ENCODE results near the gene ACSS3.

ACSS3 gene

DNA sequence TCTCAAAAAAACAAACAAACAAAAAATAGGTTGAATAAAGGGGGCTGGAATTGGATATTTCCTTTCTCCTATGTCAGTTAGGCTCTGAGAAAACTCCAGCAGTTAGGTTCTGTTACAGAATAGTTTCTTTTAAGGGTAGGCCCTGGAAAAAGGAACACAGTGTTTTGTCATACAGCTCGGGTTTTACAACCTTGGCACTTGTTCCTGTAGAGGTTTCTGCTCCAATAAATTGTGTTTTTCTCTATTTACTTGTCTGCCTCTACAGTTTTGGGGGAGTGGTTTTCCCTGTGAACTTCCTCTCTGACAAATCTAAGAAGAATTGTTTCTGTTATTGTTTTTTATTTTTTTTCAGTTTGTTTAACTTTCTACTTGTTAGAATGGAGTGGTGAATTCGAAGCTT, 167.6 kb downstream of the ACSS3 start:
- DNase-seq (ENCODE audit: low spot score): no peak
- TF ChIP-seq, protein P1, sequence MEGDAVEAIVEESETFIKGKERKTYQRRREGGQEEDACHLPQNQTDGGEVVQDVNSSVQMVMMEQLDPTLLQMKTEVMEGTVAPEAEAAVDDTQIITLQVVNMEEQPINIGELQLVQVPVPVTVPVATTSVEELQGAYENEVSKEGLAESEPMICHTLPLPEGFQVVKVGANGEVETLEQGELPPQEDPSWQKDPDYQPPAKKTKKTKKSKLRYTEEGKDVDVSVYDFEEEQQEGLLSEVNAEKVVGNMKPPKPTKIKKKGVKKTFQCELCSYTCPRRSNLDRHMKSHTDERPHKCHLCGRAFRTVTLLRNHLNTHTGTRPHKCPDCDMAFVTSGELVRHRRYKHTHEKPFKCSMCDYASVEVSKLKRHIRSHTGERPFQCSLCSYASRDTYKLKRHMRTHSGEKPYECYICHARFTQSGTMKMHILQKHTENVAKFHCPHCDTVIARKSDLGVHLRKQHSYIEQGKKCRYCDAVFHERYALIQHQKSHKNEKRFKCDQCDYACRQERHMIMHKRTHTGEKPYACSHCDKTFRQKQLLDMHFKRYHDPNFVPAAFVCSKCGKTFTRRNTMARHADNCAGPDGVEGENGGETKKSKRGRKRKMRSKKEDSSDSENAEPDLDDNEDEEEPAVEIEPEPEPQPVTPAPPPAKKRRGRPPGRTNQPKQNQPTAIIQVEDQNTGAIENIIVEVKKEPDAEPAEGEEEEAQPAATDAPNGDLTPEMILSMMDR (IDR thresholded peaks at IDR 0.05): no peak
- no peak overlapping the region for H3K27ac ChIP-seq
- H3K4me3 ChIP-seq: no peak overlapping the region

DNA sequence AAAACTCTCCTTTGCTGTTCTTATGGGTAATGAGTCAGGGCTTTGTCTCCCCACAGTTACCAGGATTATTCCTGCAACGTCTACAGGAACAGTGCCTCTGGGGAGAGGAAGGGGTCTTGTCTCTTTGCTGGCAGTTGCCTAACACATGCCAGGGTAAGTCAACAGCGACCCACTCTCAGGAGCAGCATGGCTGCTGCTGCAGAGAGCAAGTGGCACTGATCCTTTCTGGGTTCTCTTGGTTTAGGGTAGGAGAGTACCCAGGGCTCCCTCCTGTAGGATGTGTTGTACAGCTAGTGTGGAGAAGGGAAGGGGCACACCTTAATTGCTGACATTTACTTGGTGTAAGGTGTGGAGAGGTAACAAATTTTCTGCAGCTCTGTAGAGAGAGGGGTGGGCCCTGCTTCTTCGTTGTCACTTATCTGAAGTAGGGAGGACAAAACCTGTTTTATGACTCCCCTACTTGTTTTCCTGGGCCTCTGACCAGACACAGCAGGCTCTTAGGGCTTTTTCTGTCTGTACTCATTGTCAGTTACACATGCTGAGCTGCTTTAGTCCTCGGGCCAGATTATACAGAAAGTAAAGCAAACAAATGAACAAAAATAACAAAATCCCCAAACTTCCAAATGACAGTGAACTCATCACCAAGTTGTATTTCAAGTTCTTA, 168.2 kb downstream of the ACSS3 start:
- DNase-seq (ENCODE audit: low spot score): no peak
- no peak overlapping the region for H3K27ac ChIP-seq
- TF ChIP-seq, protein P1 (IDR thresholded peaks at IDR 0.05): no peak

DNA sequence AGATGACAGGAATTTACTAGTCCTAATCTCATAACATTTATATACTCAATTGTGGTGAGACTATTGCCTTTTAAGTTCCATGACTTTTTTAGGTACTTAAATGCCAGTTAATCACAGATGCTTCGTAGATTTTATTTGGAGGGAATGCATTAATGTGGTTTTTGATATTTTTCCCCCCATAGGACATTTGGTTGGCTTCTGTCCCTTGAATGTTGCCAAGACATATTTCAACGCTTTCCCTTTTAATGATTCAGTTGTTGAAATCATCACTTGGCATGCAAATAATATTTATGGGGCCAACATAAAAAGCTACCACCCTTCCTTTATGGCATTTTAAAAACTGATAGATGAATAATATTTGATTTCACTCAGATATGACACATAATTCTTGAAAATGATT, 172.1 kb downstream of the ACSS3 start:
- no peak overlapping the region for H3K27ac ChIP-seq
- no peak overlapping the region for H3K4me3 ChIP-seq
- TF ChIP-seq, protein P1 (IDR thresholded peaks at IDR 0.05): no peak
- DNase-seq (ENCODE audit: low spot score): no peak

More for the DNA sequence above, 168.2 kb downstream of the ACSS3 start:
- no peak overlapping the region for H3K4me3 ChIP-seq

DNA sequence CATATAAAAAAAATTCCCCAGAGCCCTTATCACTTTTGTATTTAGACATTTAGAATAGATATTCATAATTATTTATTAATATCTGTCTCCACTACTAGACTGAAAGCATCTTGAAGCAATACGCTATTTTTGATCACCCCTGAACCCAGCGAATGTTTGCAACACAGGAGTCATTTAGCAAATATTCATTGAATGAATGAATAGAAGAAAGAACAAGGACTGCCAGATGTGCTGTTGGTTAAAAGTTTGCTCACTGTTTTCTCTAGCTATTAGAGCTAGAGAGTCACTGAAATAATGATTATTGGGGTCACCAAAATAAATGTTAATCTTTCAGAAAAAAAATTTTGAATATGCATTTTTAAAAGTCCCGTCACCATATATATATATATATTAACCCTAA, 174.3 kb downstream of the ACSS3 start:
- DNase-seq (ENCODE audit: low spot score): no peak
- Histone ChIP-seq H3K27ac (no peak overlapping the region), H3K4me3 (no peak overlapping the region)
- TF ChIP-seq, protein P1 (IDR thresholded peaks at IDR 0.05): no peak

DNA sequence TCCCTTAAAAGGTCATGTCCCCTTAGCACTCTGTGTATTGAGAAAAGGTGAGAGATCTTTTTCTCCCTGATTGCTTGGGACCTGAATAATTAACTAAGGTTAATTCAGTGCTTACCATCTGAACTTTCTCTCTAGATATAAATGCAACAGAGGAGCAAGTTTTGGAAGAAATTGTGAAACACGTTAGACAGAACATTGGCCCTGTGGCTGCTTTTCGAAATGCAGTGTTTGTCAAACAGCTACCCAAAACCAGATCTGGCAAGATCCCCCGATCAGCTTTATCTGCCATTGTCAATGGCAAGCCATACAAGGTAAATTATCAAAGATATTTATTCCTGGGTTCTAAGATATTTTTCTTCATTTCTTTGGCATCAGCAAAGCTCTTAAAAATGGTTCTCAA, 175.5 kb downstream of the ACSS3 start:
- no peak for DNase-seq (ENCODE audit: low spot score)
- TF ChIP-seq, protein P1 (IDR thresholded peaks at IDR 0.05): no peak
- Histone ChIP-seq H3K4me3 (no peak overlapping the region), H3K27ac (no peak overlapping the region)

DNA sequence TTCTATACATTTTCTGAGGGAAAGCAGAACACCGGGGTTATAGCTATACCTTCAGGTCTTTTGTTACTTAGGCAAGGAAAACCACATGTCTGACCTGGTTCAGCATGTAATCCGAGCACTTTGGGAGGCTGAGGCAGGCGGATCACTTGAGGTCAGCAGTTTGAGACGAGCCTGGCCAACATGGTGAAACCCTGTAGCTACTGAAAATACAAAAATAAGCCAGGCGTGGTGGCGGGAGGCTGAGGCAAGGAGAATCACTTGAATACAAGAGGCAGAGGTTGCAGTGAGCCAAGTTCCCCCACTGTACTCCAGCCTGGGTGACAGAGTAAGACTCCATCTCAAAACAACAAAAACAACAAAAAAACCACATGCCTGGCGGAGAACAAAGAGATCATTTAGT, 177.6 kb downstream of the ACSS3 start:
- H3K27ac ChIP-seq: no peak overlapping the region
- TF ChIP-seq, protein P1 (IDR thresholded peaks at IDR 0.05): no peak
- no peak for DNase-seq (ENCODE audit: low spot score)
- no peak overlapping the region for H3K4me3 ChIP-seq

DNA sequence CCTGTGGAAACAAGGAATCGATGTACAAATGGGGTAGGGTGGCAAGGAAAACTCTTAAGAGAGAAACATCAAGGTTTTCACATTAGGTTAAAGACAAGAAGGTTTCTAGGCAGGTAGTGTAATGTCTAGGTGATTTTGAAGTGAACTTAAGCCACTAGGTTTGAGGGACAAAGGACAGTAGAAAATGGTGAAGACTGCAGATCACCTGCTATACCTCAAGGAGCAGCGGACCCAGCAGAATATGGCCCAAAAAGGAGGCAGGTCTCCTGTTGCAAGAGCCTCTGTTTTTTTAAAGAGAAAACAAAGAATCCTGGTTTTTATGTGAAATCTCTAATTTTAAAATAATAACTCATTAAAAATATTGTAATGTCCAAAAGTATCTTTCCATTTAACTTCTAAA, 178.1 kb downstream of the ACSS3 start:
- Histone ChIP-seq H3K27ac (no peak overlapping the region), H3K4me3 (no peak overlapping the region)
- DNase-seq (ENCODE audit: low spot score): no peak
- TF ChIP-seq, protein P1 (IDR thresholded peaks at IDR 0.05): no peak
